SK-N-SH treated with all-trans-retinoic acid at 6 μM for 48 hours (cell line): ENCODE measurements around the gene CNTNAP2.

Source experiments
- ATAC-seq: fragments of 200-7000 bp; cut with Tn5 transposase; 3 replicates; pipeline ENCODE4 v1.9.1; 2020; ENCODE audit warnings: mild to moderate bottlenecking, moderate library complexity
- ARNTL ChIP-seq: fragments of 450-650 bp; formaldehyde crosslinking; IDR thresholded peaks from 2 replicates; pipeline ENCODE4 v1.5.0; 2020; ENCODE audit warnings: low read depth, mild to moderate bottlenecking, moderate library complexity, borderline replicate concordance
- BACH2 ChIP-seq: fragments of 250-450 bp; sonication (Bioruptor Pico); IDR thresholded peaks from 2 replicates; pipeline ENCODE4 v1.9.0; 2021; ENCODE audit warnings: mild to moderate bottlenecking, borderline replicate concordance
- CSDC2 ChIP-seq: fragments of 250-450 bp; sonication (Bioruptor Pico); IDR thresholded peaks from 2 replicates; pipeline ENCODE4 v1.5.0; 2020; ENCODE audit warnings: mild to moderate bottlenecking, moderate library complexity
- ESRRG ChIP-seq: fragments of 250-450 bp; sonication (Bioruptor Pico); IDR thresholded peaks from 2 replicates; pipeline ENCODE4 v1.6.1; 2021; ENCODE audit warnings: mild to moderate bottlenecking
- RARB ChIP-seq: fragments of 250-450 bp; sonication (Bioruptor Pico); IDR thresholded peaks from 2 replicates; pipeline ENCODE4 v1.8.0; 2021; ENCODE audit warnings: mild to moderate bottlenecking, moderate library complexity
- TCF4 ChIP-seq: fragments of 250-450 bp; sonication (Bioruptor Pico); IDR thresholded peaks from 2 replicates; pipeline ENCODE4 v1.8.0; 2021; ENCODE audit warnings: mild to moderate bottlenecking, moderate library complexity, borderline replicate concordance
- TOX ChIP-seq: fragments of 250-450 bp; sonication (Bioruptor Pico); IDR thresholded peaks from 2 replicates; pipeline ENCODE4 v1.8.0; 2021; ENCODE audit warnings: mild to moderate bottlenecking, moderate library complexity, borderline replicate concordance
- ZC3H10 ChIP-seq: fragments of 250-450 bp; sonication (Bioruptor Pico); IDR thresholded peaks from 2 replicates; pipeline ENCODE4 v1.5.1; 2021; ENCODE audit warnings: mild to moderate bottlenecking, moderate library complexity
- ZFP3 ChIP-seq: fragments of 250-450 bp; sonication (Bioruptor Pico); IDR thresholded peaks from 2 replicates; pipeline ENCODE4 v1.5.0; 2020; ENCODE audit warnings: mild to moderate bottlenecking, moderate library complexity
- ZFP30 ChIP-seq: fragments of 450-650 bp; formaldehyde crosslinking; IDR thresholded peaks from 2 replicates; pipeline ENCODE4 v1.5.0; 2022; ENCODE audit warnings: mild to moderate bottlenecking, moderate library complexity
- ZNF565 ChIP-seq: fragments of 450-650 bp; formaldehyde crosslinking; conservative IDR thresholded peaks from 2 replicates; pipeline ENCODE4 v1.5.0; 2020; ENCODE audit warnings: low read depth, mild to moderate bottlenecking, moderate library complexity
- ZNF70 ChIP-seq: fragments of 450-650 bp; formaldehyde crosslinking; IDR thresholded peaks from 2 replicates; pipeline ENCODE4 v1.5.0; 2020; ENCODE audit warnings: mild to moderate bottlenecking, moderate library complexity
- ZNF8 ChIP-seq: fragments of 450-650 bp; formaldehyde crosslinking; IDR thresholded peaks from 2 replicates; pipeline ENCODE4 v1.5.0; 2020; ENCODE audit warnings: mild to moderate bottlenecking, moderate library complexity
- TF ChIP-seq, protein P1 (sequence below): fragments of 250-450 bp; sonication (Bioruptor Pico); IDR thresholded peaks from 2 replicates; pipeline ENCODE4 v1.8.0; 2020; ENCODE audit warnings: mild to moderate bottlenecking, moderate library complexity, borderline replicate concordance
- TF ChIP-seq, protein P2 (sequence below): fragments of 250-450 bp; sonication (Bioruptor Pico); IDR thresholded peaks from 2 replicates; pipeline ENCODE4 v1.8.0; 2021; ENCODE audit warnings: low read depth, mild to moderate bottlenecking, moderate library complexity, borderline replicate concordance
- TF ChIP-seq, protein P3 (sequence below): fragments of 250-450 bp; sonication (Bioruptor Pico); IDR thresholded peaks from 2 replicates; pipeline ENCODE4 v1.5.1; 2021; ENCODE audit warnings: mild to moderate bottlenecking, moderate library complexity
- TF ChIP-seq, protein P4 (sequence below): fragments of 250-450 bp; sonication (Bioruptor Pico); IDR thresholded peaks from 2 replicates; pipeline ENCODE4 v1.5.1; 2020; ENCODE audit warnings: low read depth, mild to moderate bottlenecking, moderate library complexity
- TF ChIP-seq, protein P5 (sequence below): fragments of 250-450 bp; sonication (Bioruptor Pico); IDR thresholded peaks from 2 replicates; pipeline ENCODE4 v1.5.0; 2020; ENCODE audit warnings: mild to moderate bottlenecking, moderate library complexity

CNTNAP2 gene

DNA sequence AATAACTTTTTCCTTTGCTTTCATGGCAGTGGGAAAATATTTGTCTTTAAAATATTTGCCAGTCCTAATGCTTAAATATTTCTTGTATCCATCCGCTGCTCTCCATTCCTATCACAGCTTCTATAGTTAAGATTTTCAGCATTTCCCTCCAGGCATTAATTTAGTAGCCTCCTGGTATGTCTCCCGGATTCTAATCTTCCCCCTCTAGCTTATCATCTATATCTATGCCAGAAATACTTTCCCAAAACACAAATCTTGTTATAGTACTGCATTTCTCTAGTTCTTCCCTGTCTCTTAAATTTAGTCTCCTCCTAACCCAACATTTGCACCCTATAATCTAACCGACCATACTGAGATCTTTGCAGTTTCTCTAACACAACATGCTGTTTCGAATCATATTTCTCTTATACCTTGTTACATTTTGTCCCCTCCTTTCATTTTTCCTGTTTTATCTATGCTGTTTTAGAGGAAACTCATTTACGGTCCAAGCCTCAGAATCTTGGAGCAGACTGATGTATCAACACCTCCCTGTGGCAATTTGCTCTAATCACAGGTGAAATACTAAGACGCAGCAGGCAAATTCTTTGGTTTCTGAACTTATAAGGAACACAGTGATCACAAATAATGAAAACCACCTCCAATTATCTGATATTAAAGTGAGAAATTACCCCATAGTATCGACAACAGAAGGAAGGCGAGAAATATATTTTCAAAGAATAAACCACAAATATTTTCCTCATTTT, 10.3 kb downstream of the CNTNAP2 start:
- no peak for TF ChIP-seq ZNF70
- TF ChIP-seq TCF4 (CRISPR knock-in tag) = no peak
- TF ChIP-seq ZFP3 (CRISPR knock-in tag) = no peak
- TF ChIP-seq TOX (CRISPR knock-in tag) = no peak
- no peak for TF ChIP-seq CSDC2
- TF ChIP-seq, protein P1, sequence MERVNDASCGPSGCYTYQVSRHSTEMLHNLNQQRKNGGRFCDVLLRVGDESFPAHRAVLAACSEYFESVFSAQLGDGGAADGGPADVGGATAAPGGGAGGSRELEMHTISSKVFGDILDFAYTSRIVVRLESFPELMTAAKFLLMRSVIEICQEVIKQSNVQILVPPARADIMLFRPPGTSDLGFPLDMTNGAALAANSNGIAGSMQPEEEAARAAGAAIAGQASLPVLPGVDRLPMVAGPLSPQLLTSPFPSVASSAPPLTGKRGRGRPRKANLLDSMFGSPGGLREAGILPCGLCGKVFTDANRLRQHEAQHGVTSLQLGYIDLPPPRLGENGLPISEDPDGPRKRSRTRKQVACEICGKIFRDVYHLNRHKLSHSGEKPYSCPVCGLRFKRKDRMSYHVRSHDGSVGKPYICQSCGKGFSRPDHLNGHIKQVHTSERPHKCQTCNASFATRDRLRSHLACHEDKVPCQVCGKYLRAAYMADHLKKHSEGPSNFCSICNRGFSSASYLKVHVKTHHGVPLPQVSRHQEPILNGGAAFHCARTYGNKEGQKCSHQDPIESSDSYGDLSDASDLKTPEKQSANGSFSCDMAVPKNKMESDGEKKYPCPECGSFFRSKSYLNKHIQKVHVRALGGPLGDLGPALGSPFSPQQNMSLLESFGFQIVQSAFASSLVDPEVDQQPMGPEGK = no peak
- TF ChIP-seq, all 23 proteins: peak for 0
- no peak for ATAC-seq

DNA sequence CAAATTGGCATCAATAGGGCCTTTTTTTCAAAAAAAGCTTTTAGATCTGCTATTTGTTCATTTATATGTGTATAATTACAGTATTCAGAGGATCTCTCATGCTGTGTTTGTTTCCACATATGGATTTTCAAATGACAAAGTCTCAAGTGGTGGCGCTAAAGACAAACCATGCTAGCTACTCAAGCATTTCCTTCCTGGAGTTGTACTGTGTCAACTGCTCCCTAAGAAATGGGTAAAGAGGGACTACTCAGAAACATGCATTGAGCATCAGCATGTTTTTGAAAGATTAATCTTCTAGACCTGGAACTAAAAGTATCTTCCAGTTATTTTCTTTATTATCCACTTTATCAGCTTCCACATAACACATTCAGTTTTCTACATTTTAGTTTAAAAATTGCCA, 12.7 kb downstream of the CNTNAP2 start:
- no peak for ATAC-seq
- TF ChIP-seq, protein P1 = no peak
- no peak for TF ChIP-seq ESRRG (CRISPR knock-in tag)
- no peak for TF ChIP-seq BACH2
- no peak for TF ChIP-seq ZNF8 (CRISPR knock-in tag)
- TF ChIP-seq ZNF70 = no peak
- TF ChIP-seq, protein P2, sequence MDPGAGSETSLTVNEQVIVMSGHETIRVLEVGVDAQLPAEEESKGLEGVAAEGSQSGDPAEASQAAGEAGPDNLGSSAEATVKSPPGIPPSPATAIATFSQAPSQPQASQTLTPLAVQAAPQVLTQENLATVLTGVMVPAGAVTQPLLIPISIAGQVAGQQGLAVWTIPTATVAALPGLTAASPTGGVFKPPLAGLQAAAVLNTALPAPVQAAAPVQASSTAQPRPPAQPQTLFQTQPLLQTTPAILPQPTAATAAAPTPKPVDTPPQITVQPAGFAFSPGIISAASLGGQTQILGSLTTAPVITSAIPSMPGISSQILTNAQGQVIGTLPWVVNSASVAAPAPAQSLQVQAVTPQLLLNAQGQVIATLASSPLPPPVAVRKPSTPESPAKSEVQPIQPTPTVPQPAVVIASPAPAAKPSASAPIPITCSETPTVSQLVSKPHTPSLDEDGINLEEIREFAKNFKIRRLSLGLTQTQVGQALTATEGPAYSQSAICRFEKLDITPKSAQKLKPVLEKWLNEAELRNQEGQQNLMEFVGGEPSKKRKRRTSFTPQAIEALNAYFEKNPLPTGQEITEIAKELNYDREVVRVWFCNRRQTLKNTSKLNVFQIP (CRISPR knock-in tag) = no peak
- no peak for TF ChIP-seq TCF4 (CRISPR knock-in tag)
- no peak for TF ChIP-seq ZC3H10 (CRISPR knock-in tag)
- TF ChIP-seq ZFP30 (CRISPR knock-in tag) = no peak
- TF ChIP-seq CSDC2 = no peak
- TF ChIP-seq, protein P3, sequence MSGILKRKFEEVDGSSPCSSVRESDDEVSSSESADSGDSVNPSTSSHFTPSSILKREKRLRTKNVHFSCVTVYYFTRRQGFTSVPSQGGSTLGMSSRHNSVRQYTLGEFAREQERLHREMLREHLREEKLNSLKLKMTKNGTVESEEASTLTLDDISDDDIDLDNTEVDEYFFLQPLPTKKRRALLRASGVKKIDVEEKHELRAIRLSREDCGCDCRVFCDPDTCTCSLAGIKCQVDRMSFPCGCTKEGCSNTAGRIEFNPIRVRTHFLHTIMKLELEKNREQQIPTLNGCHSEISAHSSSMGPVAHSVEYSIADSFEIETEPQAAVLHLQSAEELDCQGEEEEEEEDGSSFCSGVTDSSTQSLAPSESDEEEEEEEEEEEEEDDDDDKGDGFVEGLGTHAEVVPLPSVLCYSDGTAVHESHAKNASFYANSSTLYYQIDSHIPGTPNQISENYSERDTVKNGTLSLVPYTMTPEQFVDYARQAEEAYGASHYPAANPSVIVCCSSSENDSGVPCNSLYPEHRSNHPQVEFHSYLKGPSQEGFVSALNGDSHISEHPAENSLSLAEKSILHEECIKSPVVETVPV (CRISPR knock-in tag) = no peak
- TF ChIP-seq, protein P4, sequence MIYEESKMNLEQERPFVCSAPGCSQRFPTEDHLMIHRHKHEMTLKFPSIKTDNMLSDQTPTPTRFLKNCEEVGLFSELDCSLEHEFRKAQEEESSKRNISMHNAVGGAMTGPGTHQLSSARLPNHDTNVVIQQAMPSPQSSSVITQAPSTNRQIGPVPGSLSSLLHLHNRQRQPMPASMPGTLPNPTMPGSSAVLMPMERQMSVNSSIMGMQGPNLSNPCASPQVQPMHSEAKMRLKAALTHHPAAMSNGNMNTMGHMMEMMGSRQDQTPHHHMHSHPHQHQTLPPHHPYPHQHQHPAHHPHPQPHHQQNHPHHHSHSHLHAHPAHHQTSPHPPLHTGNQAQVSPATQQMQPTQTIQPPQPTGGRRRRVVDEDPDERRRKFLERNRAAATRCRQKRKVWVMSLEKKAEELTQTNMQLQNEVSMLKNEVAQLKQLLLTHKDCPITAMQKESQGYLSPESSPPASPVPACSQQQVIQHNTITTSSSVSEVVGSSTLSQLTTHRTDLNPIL (CRISPR knock-in tag) = no peak

DNA sequence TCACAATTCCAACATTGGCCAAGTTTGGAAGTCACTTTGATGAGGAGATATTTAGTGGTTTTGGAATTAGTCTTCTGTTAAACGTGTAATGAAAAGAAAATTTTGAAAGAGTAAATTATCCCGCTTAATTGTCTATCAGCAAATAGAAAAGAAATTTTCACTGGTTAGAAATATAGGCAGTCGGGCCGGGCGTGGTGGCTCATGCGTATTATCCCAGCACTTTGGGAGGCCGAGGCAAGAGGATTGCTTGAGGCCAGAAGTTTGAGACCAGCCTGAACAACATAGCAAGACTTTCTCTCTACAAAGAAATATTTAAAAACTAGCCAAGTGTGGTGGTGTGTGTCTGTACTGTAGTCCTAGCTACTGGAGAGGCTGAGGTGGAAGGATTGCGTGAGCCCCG, 13.4 kb downstream of the CNTNAP2 start:
- ATAC-seq = no peak

DNA sequence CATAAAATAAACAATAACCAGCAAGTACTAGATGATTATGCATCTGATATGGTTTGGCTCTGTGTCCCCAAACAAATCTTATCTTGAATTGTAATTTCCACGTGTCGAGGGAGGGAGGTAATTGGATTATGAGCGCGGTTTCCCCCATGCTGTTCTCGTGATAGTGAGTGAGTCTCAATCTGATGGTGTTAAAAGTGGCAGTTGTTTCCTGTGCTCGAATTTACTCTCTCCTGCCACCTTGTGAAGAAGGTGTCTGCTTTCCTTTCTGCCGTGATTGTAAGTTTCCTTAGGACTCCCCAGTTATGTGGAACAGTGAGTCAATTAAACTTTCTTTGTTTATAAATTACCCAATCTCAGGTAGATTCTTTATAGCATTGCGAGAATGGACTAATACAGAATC, 15.1 kb downstream of the CNTNAP2 start:
- TF ChIP-seq ARNTL (CRISPR knock-in tag) (no peak), ZNF70 (no peak), ZC3H10 (CRISPR knock-in tag) (no peak), ZNF8 (CRISPR knock-in tag) (no peak), TOX (CRISPR knock-in tag) (no peak), TCF4 (CRISPR knock-in tag) (no peak), ESRRG (CRISPR knock-in tag) (no peak), ZFP3 (CRISPR knock-in tag) (no peak)
- TF ChIP-seq, protein P4 (CRISPR knock-in tag) = no peak
- TF ChIP-seq, protein P1 = no peak
- TF ChIP-seq, protein P5, sequence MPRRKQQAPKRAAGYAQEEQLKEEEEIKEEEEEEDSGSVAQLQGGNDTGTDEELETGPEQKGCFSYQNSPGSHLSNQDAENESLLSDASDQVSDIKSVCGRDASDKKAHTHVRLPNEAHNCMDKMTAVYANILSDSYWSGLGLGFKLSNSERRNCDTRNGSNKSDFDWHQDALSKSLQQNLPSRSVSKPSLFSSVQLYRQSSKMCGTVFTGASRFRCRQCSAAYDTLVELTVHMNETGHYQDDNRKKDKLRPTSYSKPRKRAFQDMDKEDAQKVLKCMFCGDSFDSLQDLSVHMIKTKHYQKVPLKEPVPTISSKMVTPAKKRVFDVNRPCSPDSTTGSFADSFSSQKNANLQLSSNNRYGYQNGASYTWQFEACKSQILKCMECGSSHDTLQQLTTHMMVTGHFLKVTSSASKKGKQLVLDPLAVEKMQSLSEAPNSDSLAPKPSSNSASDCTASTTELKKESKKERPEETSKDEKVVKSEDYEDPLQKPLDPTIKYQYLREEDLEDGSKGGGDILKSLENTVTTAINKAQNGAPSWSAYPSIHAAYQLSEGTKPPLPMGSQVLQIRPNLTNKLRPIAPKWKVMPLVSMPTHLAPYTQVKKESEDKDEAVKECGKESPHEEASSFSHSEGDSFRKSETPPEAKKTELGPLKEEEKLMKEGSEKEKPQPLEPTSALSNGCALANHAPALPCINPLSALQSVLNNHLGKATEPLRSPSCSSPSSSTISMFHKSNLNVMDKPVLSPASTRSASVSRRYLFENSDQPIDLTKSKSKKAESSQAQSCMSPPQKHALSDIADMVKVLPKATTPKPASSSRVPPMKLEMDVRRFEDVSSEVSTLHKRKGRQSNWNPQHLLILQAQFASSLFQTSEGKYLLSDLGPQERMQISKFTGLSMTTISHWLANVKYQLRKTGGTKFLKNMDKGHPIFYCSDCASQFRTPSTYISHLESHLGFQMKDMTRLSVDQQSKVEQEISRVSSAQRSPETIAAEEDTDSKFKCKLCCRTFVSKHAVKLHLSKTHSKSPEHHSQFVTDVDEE (CRISPR knock-in tag) = no peak
- ATAC-seq = no peak

More for the DNA sequence above, 13.4 kb downstream of the CNTNAP2 start:
- TF ChIP-seq CSDC2 = no peak
- TF ChIP-seq ZNF565 (CRISPR knock-in tag) = no peak
- no peak for TF ChIP-seq RARB (CRISPR knock-in tag)
